GF-D8 (cell line): ENCODE data around the gene KCNQ1.

Source experiments
- DNase-seq: peaks from one replicate; lab custom pipeline; 2025; lab: John Stamatoyannopoulos, UW

KCNQ1 gene

GRCh38 chr11:2883979-2884815, 439.4 kb downstream of the KCNQ1 start:
- DNase-seq = no peak

DNA sequence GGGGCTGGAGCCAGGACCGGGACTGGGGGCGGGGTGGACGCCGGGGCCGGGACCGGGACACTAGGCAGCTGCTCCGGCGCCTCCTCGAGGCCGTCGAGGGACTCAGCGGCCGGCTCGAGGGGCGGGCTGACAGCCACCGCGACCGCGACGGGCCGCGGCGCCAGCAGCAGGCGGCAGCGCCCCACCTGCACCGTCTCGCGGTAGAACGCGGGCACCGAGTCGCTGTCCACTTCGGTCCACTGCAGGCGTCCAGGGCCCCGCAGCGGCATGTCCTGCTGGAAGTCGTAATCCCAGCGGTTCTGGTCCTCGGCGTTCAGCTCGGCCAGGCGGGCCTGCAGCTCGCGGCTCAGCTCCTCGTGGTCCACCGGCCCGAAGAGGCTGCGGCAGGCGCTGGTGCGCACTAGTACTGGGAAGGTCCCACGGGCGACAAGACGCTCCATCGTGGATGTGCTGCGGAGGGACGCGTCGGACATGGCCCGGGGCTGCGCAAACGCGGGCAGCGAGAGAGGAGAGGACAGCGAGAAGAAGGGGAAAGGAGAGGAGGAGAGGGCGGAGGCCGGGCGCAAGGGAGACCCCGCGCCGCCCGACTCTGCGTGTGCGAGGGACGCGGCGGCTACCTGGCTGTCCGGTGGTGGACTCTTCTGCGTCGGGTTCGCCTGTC, 440.3 kb downstream of the KCNQ1 start:
- DNase-seq = no peak

DNA sequence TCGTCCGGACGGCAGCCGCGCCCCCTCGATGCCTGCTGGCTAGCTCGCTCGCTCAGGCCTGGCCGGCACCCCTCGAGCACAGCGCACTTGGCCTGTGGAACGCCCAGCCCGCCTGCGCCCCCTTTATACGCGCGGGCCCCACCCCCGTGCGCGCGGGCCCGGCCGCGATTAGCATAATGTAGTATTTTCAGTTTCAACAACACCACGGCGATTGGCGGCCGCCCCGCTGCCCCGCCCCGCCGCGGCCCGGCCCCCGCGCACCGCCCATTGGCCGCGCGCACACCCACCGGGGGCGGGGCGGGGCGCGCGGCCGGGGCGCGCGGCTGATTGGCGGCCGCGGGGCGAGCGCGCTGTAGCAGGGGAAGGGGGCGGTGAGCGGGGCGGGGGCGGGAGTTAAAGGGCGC, 440.9 kb downstream of the KCNQ1 start, which contains the start of gene CDKN1C:
CDKN1C (minus strand) TSS at position 98 of the 404 bp plus-strand sequence. CDS start 319 bp downstream, outside the sequence.
- no peak for DNase-seq

GRCh38 chr11:2886191-2886894, 441.5 kb downstream of the KCNQ1 start:
- DNase-seq = no peak

GRCh38 chr11:2886936-2887335, 442.1 kb downstream of the KCNQ1 start:
- DNase-seq = no peak

GRCh38 chr11:2887515-2888195, 442.8 kb downstream of the KCNQ1 start:
- no peak for DNase-seq

GRCh38 chr11:2888266-2888968, 443.6 kb downstream of the KCNQ1 start:
- no peak for DNase-seq

GRCh38 chr11:2889362-2890273, 444.8 kb downstream of the KCNQ1 start:
- no peak for DNase-seq

- no peak for DNase-seq
These were observed 445.9 kb downstream of the KCNQ1 start for GRCh38 chr11:2890466-2891294.

GRCh38 chr11:2891326-2892214, 446.8 kb downstream of the KCNQ1 start:
- no peak for DNase-seq

GRCh38 chr11:2892215-2892966, 447.6 kb downstream of the KCNQ1 start:
- peak; percentile 14 for DNase-seq

GRCh38 chr11:2892967-2893528, 448.2 kb downstream of the KCNQ1 start:
- DNase-seq = peak; percentile 12

DNA sequence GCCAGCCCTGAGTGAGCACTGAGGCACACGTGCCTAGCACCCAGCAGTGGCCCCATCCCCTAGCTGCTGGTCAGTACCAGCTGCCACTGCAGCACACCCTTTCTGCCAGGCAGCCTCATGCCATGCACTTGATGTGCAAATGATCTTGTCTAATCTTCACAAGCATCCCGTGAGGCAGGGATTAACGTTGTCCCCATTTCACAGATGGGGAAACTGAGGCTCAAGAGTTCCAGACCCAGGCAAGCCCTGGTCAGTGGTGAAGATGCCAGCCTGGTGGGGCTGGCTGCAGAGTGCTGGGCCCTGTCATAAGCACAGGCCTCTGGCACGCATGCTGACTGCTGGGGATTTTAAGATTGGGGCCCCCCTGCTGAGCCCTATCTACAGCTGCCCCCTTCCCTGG, 449.1 kb downstream of the KCNQ1 start:
- DNase-seq = no peak

GRCh38 chr11:2896047-2896446, 451.2 kb downstream of the KCNQ1 start:
- no peak for DNase-seq

DNA sequence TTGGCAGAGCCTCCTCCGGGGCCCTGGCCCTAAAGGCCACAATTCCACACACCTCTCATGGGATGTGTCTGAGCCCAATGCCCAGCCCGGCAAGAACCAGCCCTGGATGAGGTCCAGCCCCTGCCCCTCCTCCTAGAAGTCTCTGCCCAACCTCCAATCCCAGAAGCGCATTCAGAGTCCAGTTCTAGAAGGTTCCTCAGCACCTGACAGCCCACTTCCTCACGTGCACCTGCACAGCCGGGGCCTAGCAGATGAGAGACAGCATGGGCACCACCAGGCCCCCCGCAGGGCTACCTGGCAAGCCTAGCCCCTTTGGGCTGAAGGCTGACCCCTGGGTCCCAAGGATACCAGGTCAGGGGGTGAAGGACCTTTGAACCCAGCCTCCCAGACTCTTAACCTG, 452.2 kb downstream of the KCNQ1 start:
- no peak for DNase-seq

DNA sequence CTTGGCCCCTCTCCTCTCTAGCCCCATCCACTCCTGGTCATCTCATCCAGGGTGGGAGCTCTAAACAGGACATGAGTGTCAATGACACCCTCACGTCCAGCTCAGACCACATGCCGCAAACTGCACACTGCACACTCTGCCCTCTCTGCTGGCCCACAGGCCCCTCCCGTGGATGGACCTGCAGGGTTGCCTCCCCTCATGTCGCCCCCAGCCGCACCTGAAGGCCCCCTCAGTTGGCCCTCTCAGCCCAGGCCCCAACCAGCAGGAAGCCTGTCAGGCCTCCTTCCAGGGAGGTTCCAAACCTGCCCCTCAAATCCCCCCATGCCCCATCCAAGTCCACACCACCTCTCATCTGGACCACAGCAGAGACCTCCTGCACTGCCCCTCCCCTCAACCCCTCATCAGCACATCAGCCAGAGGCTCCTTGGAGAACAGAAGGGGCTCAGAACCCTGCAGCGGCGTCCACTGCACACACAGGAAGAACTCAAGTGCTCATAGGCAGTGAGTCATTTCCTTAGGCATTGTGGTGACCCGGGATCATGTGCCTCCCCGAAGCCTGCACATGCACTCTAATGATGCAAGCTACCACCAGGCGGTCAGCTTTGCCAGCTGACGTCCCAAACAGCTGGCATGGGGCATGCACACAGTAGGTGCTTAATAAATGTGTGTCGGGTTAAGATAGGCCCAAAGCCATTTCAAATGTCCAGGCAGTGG, 453.7 kb downstream of the KCNQ1 start:
- DNase-seq = peak; percentile 51
